ENCODE measurements around the gene HSD3B2.

The HSD3B2 gene

GRCh38 chr1:119466445-119466844 is 51.5 kb downstream of the HSD3B2 start:
- DNase-seq: no peak

GRCh38 chr1:119467219-119467618 is 52.3 kb downstream of the HSD3B2 start:
- no peak for DNase-seq

GRCh38 chr1:119467857-119468668 is 53.1 kb downstream of the HSD3B2 start:
- DNase-seq: no peak

GRCh38 chr1:119469741-119470140 is 54.8 kb downstream of the HSD3B2 start:
- no peak for DNase-seq

- no peak for DNase-seq
Measured at GRCh38 chr1:119470377-119470776, 55.4 kb downstream of the HSD3B2 start.

GRCh38 chr1:119470958-119471357 is 56.0 kb downstream of the HSD3B2 start:
- no peak for DNase-seq

GRCh38 chr1:119471566-119471965 is 56.6 kb downstream of the HSD3B2 start:
- DNase-seq: no peak

GRCh38 chr1:119472080-119472818 is 57.3 kb downstream of the HSD3B2 start:
- DNase-seq: no peak
